Measurements from ENCODE around the gene MYO1E. TPM values are rescaled to one million over a fixed set of nuclear protein-coding genes. Genes with fewer than 3 reads are reported as not detected.

Gene MYO1E
- total and polyA plus RNA-seq, 4 donors = 6.7 to 70.9 (median 21.6) TPM

DNA sequence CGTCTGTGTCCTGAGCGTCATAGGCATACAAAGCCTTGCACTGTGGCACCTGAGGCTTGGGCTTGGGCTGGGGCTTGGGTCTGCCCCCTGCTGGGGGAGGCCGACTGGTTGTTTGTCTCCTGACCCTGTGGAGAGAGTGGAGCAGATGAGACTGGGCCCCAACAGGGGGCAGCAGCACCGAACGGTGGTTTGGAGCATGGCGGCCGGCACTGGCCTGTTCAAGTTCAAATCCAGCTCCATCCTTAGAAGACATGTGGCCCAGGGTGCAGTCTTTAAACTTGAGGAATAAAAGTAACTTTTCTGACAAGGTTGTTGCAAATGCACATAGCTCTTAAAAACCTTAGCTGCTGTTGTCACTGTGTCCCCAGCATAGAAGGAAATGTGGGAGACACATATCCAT lies 234.4 kb downstream of the MYO1E start:
- DNase-seq (ENCODE audit: low spot score) = peak; percentile 56
- WGBS = 71% methylated on average over 7 of the region's 7 CpGs
- no peaks in the 10 kb centered on the region for H3K4me1 ChIP-seq (ENCODE audit: control insufficient read depth in 4 of 4, insufficient read depth in 4 of 4, low read length in 3 of 4)
- no peaks in the 10 kb centered on the region for H3K27me3 ChIP-seq (ENCODE audit: control insufficient read depth in 4 of 4, insufficient read depth in 4 of 4, low read length in 3 of 4)
- H3K9me3 ChIP-seq (ENCODE audit: control insufficient read depth in 4 of 4, low read length in 3 of 4) = no peaks in the 10 kb centered on the region
- H3K4me3 ChIP-seq (ENCODE audit: low read depth in 1 of 3, low read length in 3 of 3) = no peak overlapping the region
- H3K36me3 ChIP-seq (ENCODE audit: control insufficient read depth in 4 of 4, insufficient read depth in 3 of 4, low read depth in 1 of 4, low read length in 3 of 4) = peaks cover 9 to 46% (median 34%) of the 10 kb centered on the region in 4 donors
- TF ChIP-seq, protein P1, sequence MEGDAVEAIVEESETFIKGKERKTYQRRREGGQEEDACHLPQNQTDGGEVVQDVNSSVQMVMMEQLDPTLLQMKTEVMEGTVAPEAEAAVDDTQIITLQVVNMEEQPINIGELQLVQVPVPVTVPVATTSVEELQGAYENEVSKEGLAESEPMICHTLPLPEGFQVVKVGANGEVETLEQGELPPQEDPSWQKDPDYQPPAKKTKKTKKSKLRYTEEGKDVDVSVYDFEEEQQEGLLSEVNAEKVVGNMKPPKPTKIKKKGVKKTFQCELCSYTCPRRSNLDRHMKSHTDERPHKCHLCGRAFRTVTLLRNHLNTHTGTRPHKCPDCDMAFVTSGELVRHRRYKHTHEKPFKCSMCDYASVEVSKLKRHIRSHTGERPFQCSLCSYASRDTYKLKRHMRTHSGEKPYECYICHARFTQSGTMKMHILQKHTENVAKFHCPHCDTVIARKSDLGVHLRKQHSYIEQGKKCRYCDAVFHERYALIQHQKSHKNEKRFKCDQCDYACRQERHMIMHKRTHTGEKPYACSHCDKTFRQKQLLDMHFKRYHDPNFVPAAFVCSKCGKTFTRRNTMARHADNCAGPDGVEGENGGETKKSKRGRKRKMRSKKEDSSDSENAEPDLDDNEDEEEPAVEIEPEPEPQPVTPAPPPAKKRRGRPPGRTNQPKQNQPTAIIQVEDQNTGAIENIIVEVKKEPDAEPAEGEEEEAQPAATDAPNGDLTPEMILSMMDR (IDR thresholded peaks at IDR 0.05; ENCODE audit: low read depth, low read length, missing input control) = peak; percentile 44
- TF ChIP-seq RAD21 (IDR thresholded peaks at IDR 0.05) (peak; percentile 48 to 80), EGR1 (IDR thresholded peaks at IDR 0.05; ENCODE audit: low read depth in 2 of 2) (no peak)
- H3K27ac ChIP-seq (ENCODE audit: low read depth in 1 of 2, low read length in 2 of 2) = no peak overlapping the region
- no peak overlapping the region for H3K9ac ChIP-seq (ENCODE audit: low read depth in 1 of 2, low read length in 2 of 2)

DNA sequence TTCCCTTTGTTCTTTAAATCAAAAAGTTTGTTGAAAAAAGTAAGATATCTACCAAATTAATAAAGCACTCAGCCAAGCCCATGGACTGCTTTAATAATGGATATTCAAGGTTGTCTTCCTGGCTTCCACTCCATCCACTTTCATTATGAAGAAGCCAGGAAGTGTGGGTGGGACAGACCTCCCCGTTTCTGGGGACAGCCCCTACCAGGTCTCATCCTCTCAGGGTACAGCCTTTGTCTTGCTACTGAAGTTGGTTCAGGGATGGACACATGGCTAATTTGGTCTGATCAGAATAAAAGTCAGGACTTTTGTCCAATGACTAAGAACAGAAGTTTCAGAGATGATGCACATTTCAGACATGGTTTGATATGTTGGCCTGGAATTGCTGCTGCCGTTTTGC lies 235.1 kb downstream of the MYO1E start:
- no peaks in the 10 kb centered on the region for H3K27me3 ChIP-seq (ENCODE audit: control insufficient read depth in 4 of 4, insufficient read depth in 4 of 4, low read length in 3 of 4)
- no peak for DNase-seq (ENCODE audit: low spot score)
- no peak overlapping the region for H3K27ac ChIP-seq (ENCODE audit: low read depth in 1 of 2, low read length in 2 of 2)
- no peaks in the 10 kb centered on the region for H3K9me3 ChIP-seq (ENCODE audit: control insufficient read depth in 4 of 4, low read length in 3 of 4)
- TF ChIP-seq, protein P2, sequence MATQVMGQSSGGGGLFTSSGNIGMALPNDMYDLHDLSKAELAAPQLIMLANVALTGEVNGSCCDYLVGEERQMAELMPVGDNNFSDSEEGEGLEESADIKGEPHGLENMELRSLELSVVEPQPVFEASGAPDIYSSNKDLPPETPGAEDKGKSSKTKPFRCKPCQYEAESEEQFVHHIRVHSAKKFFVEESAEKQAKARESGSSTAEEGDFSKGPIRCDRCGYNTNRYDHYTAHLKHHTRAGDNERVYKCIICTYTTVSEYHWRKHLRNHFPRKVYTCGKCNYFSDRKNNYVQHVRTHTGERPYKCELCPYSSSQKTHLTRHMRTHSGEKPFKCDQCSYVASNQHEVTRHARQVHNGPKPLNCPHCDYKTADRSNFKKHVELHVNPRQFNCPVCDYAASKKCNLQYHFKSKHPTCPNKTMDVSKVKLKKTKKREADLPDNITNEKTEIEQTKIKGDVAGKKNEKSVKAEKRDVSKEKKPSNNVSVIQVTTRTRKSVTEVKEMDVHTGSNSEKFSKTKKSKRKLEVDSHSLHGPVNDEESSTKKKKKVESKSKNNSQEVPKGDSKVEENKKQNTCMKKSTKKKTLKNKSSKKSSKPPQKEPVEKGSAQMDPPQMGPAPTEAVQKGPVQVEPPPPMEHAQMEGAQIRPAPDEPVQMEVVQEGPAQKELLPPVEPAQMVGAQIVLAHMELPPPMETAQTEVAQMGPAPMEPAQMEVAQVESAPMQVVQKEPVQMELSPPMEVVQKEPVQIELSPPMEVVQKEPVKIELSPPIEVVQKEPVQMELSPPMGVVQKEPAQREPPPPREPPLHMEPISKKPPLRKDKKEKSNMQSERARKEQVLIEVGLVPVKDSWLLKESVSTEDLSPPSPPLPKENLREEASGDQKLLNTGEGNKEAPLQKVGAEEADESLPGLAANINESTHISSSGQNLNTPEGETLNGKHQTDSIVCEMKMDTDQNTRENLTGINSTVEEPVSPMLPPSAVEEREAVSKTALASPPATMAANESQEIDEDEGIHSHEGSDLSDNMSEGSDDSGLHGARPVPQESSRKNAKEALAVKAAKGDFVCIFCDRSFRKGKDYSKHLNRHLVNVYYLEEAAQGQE (IDR thresholded peaks at IDR 0.05) = no peak
- no peak for TF ChIP-seq RAD21 (IDR thresholded peaks at IDR 0.05)
- no peak for TF ChIP-seq RXRA (IDR thresholded peaks at IDR 0.05)
- TF ChIP-seq, protein P3, sequence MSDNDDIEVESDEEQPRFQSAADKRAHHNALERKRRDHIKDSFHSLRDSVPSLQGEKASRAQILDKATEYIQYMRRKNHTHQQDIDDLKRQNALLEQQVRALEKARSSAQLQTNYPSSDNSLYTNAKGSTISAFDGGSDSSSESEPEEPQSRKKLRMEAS (IDR thresholded peaks at IDR 0.05) = no peak
- no peak for TF ChIP-seq YY1 (IDR thresholded peaks at IDR 0.05)
- TF ChIP-seq SP1 (IDR thresholded peaks at IDR 0.05) = no peak
- no peak for TF ChIP-seq FOXA2 (IDR thresholded peaks at IDR 0.05)
- TF ChIP-seq, protein P1 (IDR thresholded peaks at IDR 0.05; ENCODE audit: low read depth, low read length, missing input control) = no peak
- TF ChIP-seq TAF1 (conservative IDR thresholded peaks at IDR 0.05) = no peak
- TF ChIP-seq FOXA1 (IDR thresholded peaks at IDR 0.05) = no peak
- TF ChIP-seq JUND (IDR thresholded peaks at IDR 0.05) = no peak
- no peak for TF ChIP-seq HNF4A (conservative IDR thresholded peaks at IDR 0.05)
- TF ChIP-seq, protein P4, sequence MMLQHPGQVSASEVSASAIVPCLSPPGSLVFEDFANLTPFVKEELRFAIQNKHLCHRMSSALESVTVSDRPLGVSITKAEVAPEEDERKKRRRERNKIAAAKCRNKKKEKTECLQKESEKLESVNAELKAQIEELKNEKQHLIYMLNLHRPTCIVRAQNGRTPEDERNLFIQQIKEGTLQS (IDR thresholded peaks at IDR 0.05) = no peak
- no peaks in the 10 kb centered on the region for H3K4me1 ChIP-seq (ENCODE audit: control insufficient read depth in 4 of 4, insufficient read depth in 4 of 4, low read length in 3 of 4)
- H3K9ac ChIP-seq (ENCODE audit: low read depth in 1 of 2, low read length in 2 of 2) = no peak overlapping the region
- peaks cover 9 to 45% (median 34%) of the 10 kb centered on the region in 4 donors for H3K36me3 ChIP-seq (ENCODE audit: control insufficient read depth in 4 of 4, insufficient read depth in 3 of 4, low read depth in 1 of 4, low read length in 3 of 4)
- no peak overlapping the region for H3K4me3 ChIP-seq (ENCODE audit: low read depth in 1 of 3, low read length in 3 of 3)
- 68% methylated on average over 2 of the region's 2 CpGs for WGBS

Data from liver (tissue), 9 donors.